GM19468 (cell line): Measurements from ENCODE around the gene MLST8.
"Not testable (repeated sequence)": the region's sequence is repeated elsewhere in the genome, so short reads cannot be mapped to it uniquely, and the experiment has no call there.

ENCODE experiments used
- ATAC-seq: cut with Tn5 transposase; IDR thresholded peaks from one replicate; pipeline ENCODE4 v1.9.1; 2021; ENCODE audit warnings: mild to moderate bottlenecking, moderate library complexity, moderate number of reproducible peaks; ENCODE audit not compliant: unreplicated experiment; ENCODE audit errors: extremely low read depth

Gene MLST8

DNA sequence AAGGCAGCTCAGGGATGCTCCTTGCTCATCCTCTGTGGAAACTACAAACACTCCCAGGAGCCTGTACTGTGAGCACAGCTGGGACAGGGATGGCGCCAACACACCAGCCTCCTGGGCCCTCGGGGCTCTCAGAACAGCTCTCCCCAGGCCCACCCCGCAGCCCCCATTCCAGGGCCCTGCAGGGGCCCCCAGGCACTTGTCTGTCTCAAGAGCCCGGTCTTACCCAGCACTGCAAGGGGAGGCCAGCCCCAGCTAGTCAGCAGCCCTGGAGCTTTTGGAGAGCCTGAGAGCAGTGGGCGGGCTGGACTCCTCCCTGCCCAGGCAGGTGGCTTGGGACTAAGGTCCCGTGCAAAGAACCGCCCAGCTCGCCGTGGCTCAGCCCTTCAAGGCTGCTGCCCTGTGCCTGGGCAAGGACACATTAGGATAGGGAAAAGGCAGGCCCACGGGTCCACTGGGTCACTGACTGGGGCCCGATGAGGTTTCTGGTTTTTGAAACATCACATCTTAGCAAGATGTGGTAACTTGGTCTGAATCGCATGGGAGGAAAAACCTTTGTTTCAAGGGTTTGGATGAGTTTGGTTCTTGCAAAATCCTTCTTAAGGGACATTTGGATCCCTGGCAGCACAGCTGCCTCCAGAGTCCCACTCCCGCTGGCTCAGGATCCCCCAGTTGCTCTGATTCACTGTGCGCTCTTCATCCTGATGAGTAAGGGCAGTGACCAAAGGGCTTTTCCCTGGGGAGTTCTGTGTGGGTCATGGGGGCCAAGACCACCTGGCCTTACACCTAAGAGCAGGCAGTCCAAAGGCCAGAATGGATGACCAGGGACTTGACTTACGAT is 33.8 kb downstream of the MLST8 start:
- ATAC-seq: no peak

DNA sequence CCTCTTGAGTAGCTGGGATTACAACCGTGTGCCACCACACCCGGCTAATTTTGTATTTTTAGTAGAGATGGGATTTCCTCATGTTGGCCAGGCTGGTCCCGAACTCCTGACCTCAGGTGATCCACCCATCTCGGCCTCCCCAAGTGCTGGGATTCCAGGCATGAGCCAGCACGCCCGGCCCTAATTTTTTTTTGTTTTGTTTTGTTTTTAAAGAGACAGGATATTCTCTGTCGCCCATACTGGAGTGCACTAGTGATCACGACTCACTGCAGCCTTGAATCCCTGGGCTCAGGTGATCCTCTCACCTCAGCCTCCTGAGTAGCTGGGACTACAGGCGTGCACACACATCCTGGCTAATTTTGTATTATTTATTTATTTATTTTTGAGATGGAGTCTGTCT is 35.1 kb downstream of the MLST8 start:
- ATAC-seq: not testable (repeated sequence)

DNA sequence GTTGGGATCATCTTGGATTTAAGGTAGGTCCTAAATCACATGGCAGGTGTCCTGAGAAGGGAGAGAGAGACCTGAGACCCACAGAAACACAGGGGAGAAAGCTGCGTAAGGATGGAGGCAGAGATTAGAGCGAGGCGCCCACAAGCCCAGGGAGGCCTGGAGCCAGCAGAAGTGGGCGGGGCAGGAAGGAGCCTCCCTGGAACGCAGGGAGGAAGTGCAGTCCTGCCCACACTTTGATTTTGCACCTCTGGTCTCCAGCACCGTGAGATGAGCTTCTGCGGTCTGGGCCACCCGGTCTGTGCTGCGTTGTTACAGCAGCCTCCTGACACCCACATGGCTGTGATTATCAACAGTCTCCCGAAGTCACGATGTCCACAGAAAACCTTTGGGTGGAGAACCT is 37.3 kb downstream of the MLST8 start:
- ATAC-seq: no peak

DNA sequence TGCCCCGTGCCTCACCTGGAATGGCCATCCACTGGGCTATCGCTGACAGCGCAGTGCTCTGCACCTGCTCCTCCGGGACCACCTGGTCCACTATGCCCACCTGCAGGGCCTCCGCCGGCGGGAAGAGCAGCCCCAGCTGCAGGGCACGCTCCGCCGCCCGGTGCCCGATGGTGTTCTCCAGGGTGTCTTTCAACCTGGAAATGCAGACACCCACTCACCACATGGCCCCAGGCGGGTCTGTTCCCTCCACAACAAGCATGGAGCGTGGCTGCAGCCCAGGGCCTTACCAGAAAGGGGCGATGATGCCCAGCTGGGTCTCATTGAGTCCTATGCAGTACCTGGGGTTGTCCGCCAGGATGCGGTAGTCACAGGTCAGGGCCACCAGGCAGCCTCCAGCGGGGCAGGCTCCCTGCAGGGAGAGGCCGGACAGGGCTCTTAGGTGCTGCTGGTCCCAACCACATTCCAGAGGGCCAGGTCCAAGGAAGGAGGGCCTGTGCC is 37.8 kb downstream of the MLST8 start:
- no peak for ATAC-seq

GRCh38 chr16:2243781-2244180 is 38.5 kb downstream of the MLST8 start:
- no peak for ATAC-seq

GRCh38 chr16:2244301-2244700 is 39.0 kb downstream of the MLST8 start:
- no peak for ATAC-seq

DNA sequence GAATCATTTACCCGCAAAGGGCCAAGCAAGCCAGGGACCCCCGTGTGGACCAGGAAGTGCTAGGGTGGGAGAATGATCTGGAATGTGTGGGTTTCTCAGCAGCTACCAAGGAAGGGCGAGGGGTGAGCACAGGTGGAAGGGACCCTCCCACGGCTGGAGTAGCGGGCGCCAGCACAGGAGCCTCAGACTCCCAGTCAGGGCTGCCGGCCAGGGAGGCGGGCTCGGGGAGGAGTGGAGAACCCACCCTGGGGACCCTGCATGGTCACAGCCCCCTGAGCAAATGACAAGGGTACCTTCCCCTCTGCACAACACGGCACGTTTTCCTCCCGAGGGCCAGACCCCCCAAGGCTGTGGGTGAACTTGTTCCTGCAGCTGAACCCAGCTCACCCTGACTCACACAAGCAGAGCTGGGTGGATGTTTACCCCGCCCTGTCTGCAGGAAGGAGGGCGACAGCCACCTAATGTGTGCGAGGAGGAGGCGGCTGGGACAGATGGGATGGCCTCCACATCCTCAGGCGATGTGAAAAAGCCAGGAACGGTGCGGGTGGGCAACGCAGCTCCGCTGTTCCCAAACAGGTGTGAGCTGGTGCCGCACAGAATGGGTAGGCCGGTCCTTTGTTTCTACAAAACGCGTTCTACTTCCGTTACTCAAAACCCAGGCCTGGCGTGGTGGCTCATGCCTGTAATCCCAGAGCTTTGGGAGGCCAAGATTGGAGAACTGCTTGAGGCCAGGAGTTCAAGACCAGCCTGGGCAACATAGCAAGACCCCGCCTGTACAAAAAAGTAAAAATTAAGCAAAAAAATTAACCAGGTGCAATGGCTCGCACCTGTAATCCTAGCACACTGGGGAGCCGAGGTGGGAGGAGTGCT is 39.9 kb downstream of the MLST8 start:
- no peak for ATAC-seq

- no peak for ATAC-seq
Observed at GRCh38 chr16:2246301-2246885, 41.1 kb downstream of the MLST8 start.

DNA sequence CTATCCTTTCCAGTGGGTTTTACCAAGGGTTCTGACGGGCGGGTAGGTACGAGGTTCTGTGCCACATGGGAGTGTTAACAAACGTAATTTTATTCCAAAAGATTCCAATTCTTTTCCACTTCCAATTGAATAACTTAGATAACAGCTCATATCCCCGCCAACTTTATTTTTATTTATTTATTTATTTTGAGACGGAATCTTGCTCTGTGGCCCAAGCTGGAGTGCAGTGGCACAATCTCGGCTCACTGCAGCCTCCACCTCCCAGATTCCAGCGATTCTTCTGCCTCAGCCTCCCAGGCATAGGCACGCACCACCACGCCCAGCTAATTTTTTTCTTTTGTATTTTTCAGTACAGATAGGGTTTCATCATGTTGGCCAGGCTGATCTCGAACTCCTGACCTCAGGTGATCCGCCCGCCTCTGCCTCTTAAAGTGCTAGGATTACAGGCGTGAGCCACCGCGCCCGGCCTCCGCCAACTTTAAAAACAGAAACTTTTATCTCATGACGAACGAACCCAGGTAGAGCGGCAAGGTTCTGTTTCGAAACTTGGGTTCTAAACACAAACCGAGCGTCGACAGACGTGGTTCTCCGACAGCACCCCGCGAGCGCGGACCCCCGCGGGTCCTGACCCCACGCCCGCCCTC is 45.5 kb downstream of the MLST8 start:
- ATAC-seq: no peak

DNA sequence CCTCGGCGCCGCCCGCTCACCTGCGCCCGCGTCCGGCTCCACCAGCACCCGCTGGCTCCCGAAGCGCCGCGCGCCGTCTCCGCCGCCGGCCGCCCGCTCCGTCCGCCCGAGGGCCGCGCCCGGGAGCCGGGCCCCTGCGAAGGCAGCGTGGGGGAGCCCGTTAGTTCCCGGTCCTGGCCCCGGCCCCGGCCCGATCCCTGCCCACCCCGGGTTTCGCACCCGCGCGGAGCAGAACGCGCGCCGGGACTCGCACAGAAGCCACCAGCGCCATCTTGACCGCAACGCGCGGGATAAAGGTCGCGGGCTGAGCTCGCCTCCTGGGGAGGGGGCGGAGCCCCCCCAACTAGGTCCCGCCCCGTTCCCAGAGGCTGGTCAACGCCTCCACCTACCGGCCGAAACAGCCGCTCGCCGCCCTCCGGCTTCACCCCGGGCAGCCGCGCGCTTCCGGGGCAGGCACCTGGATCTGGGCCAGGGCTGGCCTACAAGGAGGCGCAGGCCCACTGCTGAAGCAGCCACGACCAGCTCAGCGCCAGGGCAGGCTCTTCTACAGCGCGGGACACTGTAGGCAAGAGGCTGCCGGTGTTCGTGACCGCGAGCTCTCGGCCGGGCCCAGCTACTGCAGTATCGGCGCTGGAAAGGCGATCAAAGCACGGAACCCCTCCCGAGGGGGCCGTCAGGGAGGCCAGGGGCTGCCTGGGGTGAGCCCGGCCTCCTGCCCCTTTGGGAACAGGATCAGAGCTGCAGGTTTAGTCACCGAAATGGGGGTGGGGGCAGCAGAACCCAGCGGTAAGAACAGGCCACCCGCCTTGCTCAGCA is 46.2 kb downstream of the MLST8 start, which contains the start of gene ECI1:
TSS of gene ECI1 (minus strand) at position 292 of the 816 bp plus-strand sequence. CDS start at position 271, 21 bp downstream.
- ATAC-seq: peak; percentile 70

DNA sequence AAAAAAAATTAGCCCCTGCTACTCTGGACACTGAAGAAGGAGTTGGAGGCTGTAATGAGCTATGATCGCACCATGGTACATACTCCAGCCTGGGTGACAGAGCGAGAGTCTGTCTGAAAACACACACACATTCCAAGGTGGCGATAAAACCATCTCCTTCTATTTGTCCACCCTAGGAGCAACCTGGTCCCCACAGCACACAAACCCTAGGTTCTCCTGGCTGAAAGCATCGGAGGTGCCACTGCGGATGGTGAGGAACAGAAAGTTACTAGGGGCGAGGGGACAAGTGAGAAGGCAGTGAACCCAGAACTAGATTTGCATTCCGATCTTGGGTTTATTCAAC is 47.5 kb downstream of the MLST8 start:
- ATAC-seq: no peak

GRCh38 chr16:2253293-2253692 is 48.0 kb downstream of the MLST8 start:
- ATAC-seq: no peak

DNA sequence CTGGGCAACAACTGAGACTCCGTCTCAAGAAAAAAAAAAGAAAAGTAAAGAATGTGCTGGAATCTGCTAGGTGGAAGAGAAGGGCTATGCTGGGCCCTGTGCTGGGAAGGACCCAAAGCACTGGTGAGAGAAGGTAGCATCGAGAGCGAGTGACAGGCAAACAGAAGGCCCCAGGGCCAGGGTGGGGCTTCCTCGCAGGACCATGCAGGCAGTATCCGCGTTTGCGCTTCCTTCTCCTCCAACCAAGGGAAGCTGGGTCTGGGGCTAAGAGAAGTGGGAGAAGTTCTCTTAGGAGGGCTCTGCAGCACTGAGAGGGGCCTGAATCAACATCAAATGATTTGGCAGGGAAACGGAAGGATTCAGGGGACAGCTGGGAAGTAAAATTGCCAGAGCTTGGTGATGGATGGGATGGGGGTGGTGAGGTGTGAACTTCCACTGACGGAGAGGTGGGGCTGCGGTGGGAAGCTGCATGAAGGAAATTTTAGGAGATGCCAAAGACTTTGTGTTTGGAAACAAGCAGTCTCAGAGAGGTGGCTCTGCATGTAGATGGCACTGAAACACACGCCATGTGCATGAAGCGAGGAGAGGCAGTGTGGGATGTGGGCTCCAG is 51.4 kb downstream of the MLST8 start:
- ATAC-seq: no peak

GRCh38 chr16:2257726-2258125 is 52.5 kb downstream of the MLST8 start:
- ATAC-seq: no peak

DNA sequence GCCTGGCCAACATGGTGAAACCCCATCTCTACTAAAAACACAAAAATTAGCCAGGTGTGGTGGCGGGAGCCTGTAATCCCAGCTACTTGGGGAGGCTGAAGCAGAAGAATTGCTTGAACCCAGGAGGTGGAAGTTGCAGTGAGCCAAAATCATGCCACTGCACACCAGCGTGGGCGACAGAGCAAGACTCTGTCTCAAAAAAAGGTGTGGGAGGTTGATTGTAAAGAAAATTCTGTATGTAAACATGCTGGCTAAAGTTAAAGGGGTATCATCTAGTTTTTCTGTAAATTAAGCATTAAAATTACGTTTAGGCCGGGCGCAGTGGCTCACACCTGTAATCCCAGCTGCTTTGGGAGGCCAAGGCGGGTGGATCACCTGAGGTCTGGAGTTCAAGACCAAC is 53.3 kb downstream of the MLST8 start:
- not testable (repeated sequence) for ATAC-seq
